ENCODE results near the gene CDC16. TPM values are rescaled to one million over a fixed set of nuclear protein-coding genes. Genes with fewer than 3 reads are reported as not detected.

Gene CDC16
- total RNA-seq, 2 experiments from 2014 or later = 23.1 to 48.7 TPM

DNA sequence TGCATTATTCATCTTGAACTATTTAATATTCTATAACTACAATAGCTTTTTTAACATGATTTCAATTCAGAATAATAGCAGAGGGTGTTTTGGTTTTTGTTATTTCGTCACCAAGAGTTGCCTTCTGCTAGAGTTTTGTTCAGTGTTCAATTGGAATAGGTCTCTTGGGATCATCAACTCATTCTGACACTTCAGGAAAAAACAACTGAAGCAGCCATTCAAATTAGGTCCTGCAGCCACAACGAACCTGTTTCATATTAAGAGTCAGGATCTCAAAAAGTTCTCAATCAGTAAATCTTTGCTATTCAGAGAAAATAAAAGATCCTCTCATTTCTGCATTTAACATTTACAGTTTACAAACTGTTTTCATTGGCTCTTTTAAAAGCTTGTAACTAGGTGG, 77.2 kb downstream of the CDC16 start:
- BruUV-seq (replicated peaks) = no TSS peak
- Histone ChIP-seq H3K27ac (ENCODE audit: low read depth, low read length, poor library complexity, severe bottlenecking) (peak overlapping the region; percentile 98), H3K4me1 (ENCODE audit: insufficient read depth, low read length, poor library complexity, severe bottlenecking) (peaks cover 25% of the 10 kb centered on the region), H3K4me2 (ENCODE audit: low read length) (peak overlapping the region; percentile 100), H4K20me1 (ENCODE audit: insufficient read depth, low read length) (peaks cover 9% of the 10 kb centered on the region; the same call in 1 of the 2 replicates), H3K9me2 (ENCODE audit: insufficient read depth, low read length) (no peaks in the 10 kb centered on the region), H3K36me3 (ENCODE audit: insufficient read depth, low read length) (peaks cover 22% of the 10 kb centered on the region), H3K4me3 (ENCODE audit: low read depth, low read length, poor library complexity, severe bottlenecking) (peak overlapping the region; percentile 91), H3K9me3 (ENCODE audit: low read length) (no peaks in the 10 kb centered on the region), H3K79me2 (ENCODE audit: insufficient read depth, low read depth, low read length) (peaks cover 27% of the 10 kb centered on the region), H2AFZ (ENCODE audit: low read length) (peak overlapping the region; percentile 72)
- POLR2A ChIA-PET = interaction anchor here (1.2 kb wide), 2 partner anchors 14 to 33 kb away, joined by 3 to 6 read pairs; no protein-coding TSS in a partner anchor
- CTCF ChIA-PET (ENCODE audit: unreplicated experiment) = no interaction called here
- peak; percentile 34 for DNase-seq (ENCODE audit: low spot score)
- no peak for TF ChIP-seq CTCF (conservative IDR thresholded peaks at IDR 0.05; ENCODE audit: low read length)
- intact Hi-C loops (cut with micrococcal nuclease; ENCODE audit: unreplicated experiment) = no loop called here

DNA sequence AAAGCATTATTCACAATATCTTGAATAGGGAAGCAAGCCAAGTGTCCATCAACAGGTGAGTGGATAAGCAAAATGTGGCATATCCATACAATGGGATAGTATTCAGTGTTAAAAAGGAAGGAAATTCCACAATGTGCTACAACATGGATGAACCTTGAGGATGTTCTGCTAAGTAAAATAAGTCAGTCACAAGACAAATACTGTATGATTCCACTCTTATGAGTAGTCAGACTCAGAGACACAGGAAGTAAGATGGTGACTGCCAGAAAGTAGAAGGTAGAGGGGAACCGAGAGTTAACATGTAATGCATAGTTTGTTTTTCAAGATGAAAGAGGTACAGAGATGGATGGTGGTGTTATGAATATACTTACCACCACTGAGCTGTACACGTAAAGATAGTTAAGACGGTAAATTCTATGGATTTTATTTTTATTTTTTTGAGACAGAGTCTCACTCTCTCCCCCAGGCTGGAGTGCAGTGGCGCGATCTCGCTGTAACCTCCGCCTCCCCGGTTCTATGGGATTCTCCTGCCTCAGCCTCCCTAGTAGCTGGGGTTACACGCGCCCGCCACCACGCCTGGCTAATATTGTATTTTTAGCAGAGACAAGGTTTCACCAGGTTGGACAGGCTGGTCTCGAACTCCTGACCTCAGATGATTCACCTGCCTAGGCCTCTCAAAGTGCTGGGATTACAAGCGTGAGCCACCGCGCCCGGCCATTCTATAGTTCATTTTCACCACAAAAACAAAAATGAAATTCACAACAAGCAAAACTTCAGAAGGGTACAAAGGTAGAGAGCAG, 78.6 kb downstream of the CDC16 start:
- Histone ChIP-seq H3K36me3 (ENCODE audit: insufficient read depth, low read length) (peaks cover 30% of the 10 kb centered on the region), H3K79me2 (ENCODE audit: insufficient read depth, low read depth, low read length) (peaks cover 40% of the 10 kb centered on the region), H3K4me2 (ENCODE audit: low read length) (peak overlapping the region; percentile 100), H3K4me3 (ENCODE audit: low read depth, low read length, poor library complexity, severe bottlenecking) (peak overlapping the region; percentile 91), H3K9me3 (ENCODE audit: low read length) (no peaks in the 10 kb centered on the region), H3K27ac (ENCODE audit: low read depth, low read length, poor library complexity, severe bottlenecking) (peak overlapping the region; percentile 98), H3K9me2 (ENCODE audit: insufficient read depth, low read length) (no peaks in the 10 kb centered on the region), H4K20me1 (ENCODE audit: insufficient read depth, low read length) (peaks cover 20% of the 10 kb centered on the region; the same call in 1 of the 2 replicates), H2AFZ (ENCODE audit: low read length) (peak overlapping the region; percentile 73; the same call in 1 of the 2 replicates), H3K4me1 (ENCODE audit: insufficient read depth, low read length, poor library complexity, severe bottlenecking) (peaks cover 39% of the 10 kb centered on the region)
- no peak for TF ChIP-seq CTCF (conservative IDR thresholded peaks at IDR 0.05; ENCODE audit: low read length)
- TF ChIP-seq EZH2phosphoT487 (IDR thresholded peaks at IDR 0.05; ENCODE audit: borderline replicate concordance, low read depth, low read length) = no peak
- ChIA-PET POLR2A (interaction anchor here (0.6 to 1.9 kb wide), 10 partner anchors 10 to 681 kb away, joined by 3 to 7 read pairs (median 4); partner anchors contain the start of gene UPF3A), CTCF (ENCODE audit: unreplicated experiment) (no interaction called here)
- intact Hi-C loops (cut with micrococcal nuclease; ENCODE audit: unreplicated experiment) = no loop called here
- DNase-seq (ENCODE audit: low spot score) = peak; percentile 60
- BruUV-seq (replicated peaks) = no TSS peak
